HUDEP-2 (cell line): ENCODE results near the gene MDFI.

Experiments used
- DNase-seq, 76 experiments: peaks; one replicate each; lab custom pipeline; 2025; ENCODE audit not compliant: unreplicated experiment in 76 of 76; lab: John Stamatoyannopoulos, UW

MDFI gene

GRCh38 chr6:41684311-41685180 is 46.3 kb downstream of the MDFI start:
- no peak for DNase-seq

- no peak for DNase-seq
These were observed 47.5 kb downstream of the MDFI start for GRCh38 chr6:41685641-41686380.

- no peak for DNase-seq
These were observed 49.4 kb downstream of the MDFI start for GRCh38 chr6:41687501-41688175.

GRCh38 chr6:41688256-41688965 is 50.1 kb downstream of the MDFI start:
- DNase-seq, result no peak

GRCh38 chr6:41689171-41690008 is 51.1 kb downstream of the MDFI start:
- DNase-seq, result no peak

- DNase-seq, result no peak
These were observed 52.5 kb downstream of the MDFI start for GRCh38 chr6:41690541-41691330.

- DNase-seq, result no peak
These were observed 53.3 kb downstream of the MDFI start for GRCh38 chr6:41691426-41692079.

GRCh38 chr6:41692080-41692675 is 53.9 kb downstream of the MDFI start:
- no peak for DNase-seq

GRCh38 chr6:41692730-41693129 is 54.5 kb downstream of the MDFI start:
- DNase-seq, result no peak

GRCh38 chr6:41693281-41694240 is 55.3 kb downstream of the MDFI start:
- no peak for DNase-seq

GRCh38 chr6:41694815-41695526 is 56.7 kb downstream of the MDFI start:
- DNase-seq, result no peak

GRCh38 chr6:41695825-41696224 is 57.6 kb downstream of the MDFI start:
- DNase-seq, result no peak

GRCh38 chr6:41696788-41697187 is 58.5 kb downstream of the MDFI start:
- no peak for DNase-seq

- no peak for DNase-seq
These were observed 59.9 kb downstream of the MDFI start for GRCh38 chr6:41697861-41698781.

GRCh38 chr6:41699063-41699462 is 60.8 kb downstream of the MDFI start:
- DNase-seq, result no peak
